HCT116 (cell line): ENCODE data around the gene SDK1. TPM values are rescaled to one million over a fixed set of nuclear protein-coding genes. Genes with fewer than 3 reads are reported as not detected.

Experiments
- ATAC-seq: fragments of 200-7000 bp; cut with Tn5 transposase; 2 replicates; pipeline ENCODE4 v1.9.1; 2020; ENCODE audit warnings: mild to moderate bottlenecking, moderate library complexity
- BruUV-seq: library from RNA; stranded (reverse); fragments of 400-500 nt; replicated peaks from 2 replicates; lab custom pipeline; 2021; lab: Mats Ljungman, UMichigan
- CTCF ChIA-PET: fragments of 300-600 bp; sonication (Branson Sonifier 250); formaldehyde crosslinking; loops from one replicate; lab custom pipeline; 2021; ENCODE audit warnings: antibody characterized with exemption; lab: Charles Lee
- POLR2A ChIA-PET: fragments of 300-600, 350-600 bp; sonication (Branson Sonifier 250); formaldehyde crosslinking; loops from one replicate; lab custom pipeline; 2021; ENCODE audit warnings: antibody characterized with exemption; lab: Charles Lee
- RAD21 ChIA-PET, 2 experiments: fragments of 300-600 bp; sonication (Branson Sonifier 250); formaldehyde crosslinking; loops; one replicate each; lab custom pipeline; 2023; ENCODE audit warnings: low total read pairs in 2 of 2; ENCODE audit not compliant: uncharacterized antibody in 2 of 2, unreplicated experiment in 2 of 2, low non-redundant PET in 1 of 2; lab: Charles Lee
- DNase-seq: peaks from one replicate; pipeline ENCODE4 v3.0.0-alpha.2; 2010; ENCODE audit warnings: low read depth, low spot score
- H2AFZ ChIP-seq: fragments of 200-600 bp; shearing (Covaris generic), sonication (generic); 2 replicates; pipeline ENCODE4 v1.6.1; 2017; ENCODE audit warnings: low read depth, mixed run types, mixed read lengths, antibody characterized with exemption, low read length; ENCODE audit not compliant: poor library complexity, severe bottlenecking
- H3K27ac ChIP-seq: 2 replicates; pipeline ENCODE4 v1.5.1; 2012; ENCODE audit warnings: low read depth, low read length
- H3K27me3 ChIP-seq: fragments of 200-600 bp; sonication (generic); 2 replicates; pipeline ENCODE4 v1.6.1; 2016; ENCODE audit warnings: mixed run types, low read length, mixed read lengths; ENCODE audit not compliant: insufficient read depth
- H3K36me3 ChIP-seq, 2 experiments: fragments of 200-500 bp in 1 of 2; fragments of 200-600 bp in 1 of 2; sonication (Bioruptor generic) in 1 of 2; sonication (generic) in 1 of 2; 2 replicates each; pipeline versions ENCODE4 v1.5.1 to v1.6.1; 2014 to 2016; ENCODE audit warnings: low read length in 2 of 2, inconsistent platforms in 1 of 2, mixed read lengths in 1 of 2, mixed run types in 1 of 2; ENCODE audit not compliant: insufficient read depth in 2 of 2, control insufficient read depth in 1 of 2
- H3K4me1 ChIP-seq, 2 experiments: fragments of 200-600 bp in 1 of 2; sonication (generic) in 1 of 2; 2 replicates each; pipeline versions ENCODE4 v1.5.1 to v1.6.1; 2012 to 2017; ENCODE audit warnings: low read length in 2 of 2, inconsistent platforms in 1 of 2, mild to moderate bottlenecking in 1 of 2, mixed read lengths in 1 of 2, mixed run types in 1 of 2, moderate library complexity in 1 of 2; ENCODE audit not compliant: insufficient read depth in 2 of 2, control insufficient read depth in 1 of 2
- H3K4me2 ChIP-seq: fragments of 200-600 bp; sonication (generic); 2 replicates; pipeline ENCODE4 v1.6.1; 2017; ENCODE audit warnings: mixed run types, low read length, mixed read lengths
- H3K4me3 ChIP-seq, 2 experiments: fragments of 200-600 bp in 1 of 2; sonication (generic) in 1 of 2; replicated peaks in 1 of 2; 2 replicates each; pipeline ENCODE4 v1.5.1; 2011 to 2016; ENCODE audit warnings: low read length in 2 of 2, control low read depth in 1 of 2, low read depth in 1 of 2, mild to moderate bottlenecking in 1 of 2, mixed read lengths in 1 of 2, mixed run types in 1 of 2
- H3K79me2 ChIP-seq: fragments of 200-600 bp; sonication (generic); 2 replicates; pipeline ENCODE4 v1.6.1; 2017; ENCODE audit warnings: mild to moderate bottlenecking, mixed run types, low read length, moderate library complexity, mixed read lengths; ENCODE audit not compliant: insufficient read depth
- H3K9ac ChIP-seq: fragments of 200-600 bp; sonication (generic); 2 replicates; pipeline ENCODE4 v1.6.1; 2016; ENCODE audit warnings: low read length, mixed read lengths
- H3K9me2 ChIP-seq: fragments of 200-600 bp; sonication (generic), shearing (Covaris generic); 2 replicates; pipeline ENCODE4 v1.6.1; 2017; ENCODE audit warnings: mixed run types, mild to moderate bottlenecking, moderate library complexity; ENCODE audit not compliant: insufficient read depth
- H3K9me3 ChIP-seq, 2 experiments: fragments of 200-500 bp in 1 of 2; fragments of 200-600 bp in 1 of 2; sonication (Bioruptor generic) in 1 of 2; sonication (generic) in 1 of 2; 2 replicates each; pipeline ENCODE4 v1.6.1; 2014 to 2017; ENCODE audit warnings: low read length in 2 of 2, mixed read lengths in 2 of 2, inconsistent platforms in 1 of 2, low read depth in 1 of 2, mild to moderate bottlenecking in 1 of 2, mixed run types in 1 of 2, moderate library complexity in 1 of 2; ENCODE audit not compliant: control insufficient read depth in 1 of 2, insufficient read depth in 1 of 2
- H4K20me1 ChIP-seq: fragments of 200-600 bp; sonication (generic), shearing (Covaris generic); 2 replicates; pipeline ENCODE4 v1.6.1; 2017; ENCODE audit warnings: mixed run types, mild to moderate bottlenecking, moderate library complexity; ENCODE audit not compliant: insufficient read depth
- ELF1 ChIP-seq: IDR thresholded peaks from 2 replicates; pipeline ENCODE4 v1.6.1; 2012; ENCODE audit warnings: low read depth, borderline replicate concordance
- EZH2 ChIP-seq: fragments of 200-600 bp; sonication (generic); IDR thresholded peaks from 2 replicates; pipeline ENCODE4 v1.6.1; 2017; ENCODE audit warnings: antibody characterized with exemption, mixed run types
- JUND ChIP-seq: IDR thresholded peaks from 2 replicates; pipeline ENCODE4 v1.6.1; 2012
- POLR2AphosphoS5 ChIP-seq: IDR thresholded peaks from 2 replicates; pipeline ENCODE4 v1.6.1; 2011; ENCODE audit warnings: mild to moderate bottlenecking, low read depth, low read length, moderate library complexity
- REST ChIP-seq: IDR thresholded peaks from 2 replicates; pipeline ENCODE4 v1.6.1; 2012; ENCODE audit warnings: low read depth
- SP1 ChIP-seq: IDR thresholded peaks from 2 replicates; pipeline ENCODE4 v1.6.1; 2012; ENCODE audit warnings: low read depth
- TCF7L2 ChIP-seq: IDR thresholded peaks from 2 replicates; pipeline ENCODE4 v1.7.0; 2011; ENCODE audit warnings: borderline replicate concordance, inconsistent platforms; ENCODE audit not compliant: insufficient read depth, insufficient read length; ENCODE audit errors: extremely low read depth
- intact Hi-C: fragments of 100-400 bp; cut with micrococcal nuclease; formaldehyde crosslinking; loops from 2 replicates; pipeline ENCODE4 v1.10.0; 2022
- total RNA-seq: library from RNA; stranded (reverse); gene quantifications from one replicate; pipeline ENCODE4 v1.2.1, GENCODE V29; 2021; ENCODE audit not compliant: unreplicated experiment

Gene SDK1
- total RNA-seq, 1 experiment from 2014 or later: 0.05 TPM

GRCh38 chr7:4025694-4026615 lies 724.9 kb downstream of the SDK1 start:
- RAD21 ChIA-PET: no interaction called here
- Histone ChIP-seq H3K79me2 (no peaks in the 10 kb centered on the region), H3K36me3 (no peaks in the 10 kb centered on the region), H4K20me1 (no peaks in the 10 kb centered on the region), H3K9me3 (no peaks in the 10 kb centered on the region), H3K4me3 (no peak overlapping the region), H3K9me2 (no peaks in the 10 kb centered on the region), H3K9ac (no peak overlapping the region), H3K27ac (no peak overlapping the region), H3K4me2 (no peak overlapping the region), H3K27me3 (no peaks in the 10 kb centered on the region; the same call in 1 of the 2 replicates), H3K4me1 (no peaks in the 10 kb centered on the region), H2AFZ (no peak overlapping the region)
- DNase-seq (no peak), ATAC-seq (no peak)
- intact Hi-C loops: no loop called here
- CTCF ChIA-PET: no interaction called here
- POLR2A ChIA-PET: no interaction called here
- TF ChIP-seq JUND: no peak
- BruUV-seq: no TSS peak

GRCh38 chr7:4026941-4027486 lies 726.0 kb downstream of the SDK1 start:
- CTCF ChIA-PET: no interaction called here
- Histone ChIP-seq H3K79me2 (no peaks in the 10 kb centered on the region), H3K4me3 (no peak overlapping the region), H3K9me2 (no peaks in the 10 kb centered on the region), H3K9me3 (no peaks in the 10 kb centered on the region), H2AFZ (no peak overlapping the region), H3K9ac (no peak overlapping the region), H3K36me3 (no peaks in the 10 kb centered on the region), H3K27ac (no peak overlapping the region), H3K4me2 (no peak overlapping the region), H4K20me1 (no peaks in the 10 kb centered on the region), H3K4me1 (no peaks in the 10 kb centered on the region), H3K27me3 (no peaks in the 10 kb centered on the region)
- no peak for TF ChIP-seq POLR2AphosphoS5
- no peak for TF ChIP-seq SP1
- TF ChIP-seq TCF7L2: no peak
- no peak for TF ChIP-seq REST
- no peak for TF ChIP-seq EZH2
- TF ChIP-seq ELF1: no peak
- no peak for DNase-seq
- POLR2A ChIA-PET: no interaction called here
- RAD21 ChIA-PET: no interaction called here
- intact Hi-C loops: no loop called here
- BruUV-seq: no TSS peak
- ATAC-seq: no peak
